HepG2 (cell line): ENCODE data around the gene DLAT. TPM values are rescaled to one million over a fixed set of nuclear protein-coding genes. Genes with fewer than 3 reads are reported as not detected.

Experiments used
- KAT2B ChIP-seq: fragments of 150-350 bp; IDR thresholded peaks from 2 replicates; pipeline ENCODE4 v1.6.1; 2014; ENCODE audit warnings: low read depth, low read length, borderline replicate concordance
- KAT8 ChIP-seq: IDR thresholded peaks from 2 replicates; pipeline ENCODE4 v1.6.1; 2016; ENCODE audit warnings: missing genetic modification reagents, missing compliant biosample characterization
- PAWR ChIP-seq: sonication (generic); formaldehyde crosslinking; IDR thresholded peaks from 2 replicates; pipeline ENCODE4 v1.4.0; 2020; ENCODE audit warnings: missing genetic modification reagents, mild to moderate bottlenecking, borderline replicate concordance
- SCMH1 ChIP-seq: sonication (generic); formaldehyde crosslinking; IDR thresholded peaks from 2 replicates; pipeline ENCODE4 v1.9.0; 2021; ENCODE audit warnings: missing genetic modification reagents, mild to moderate bottlenecking, borderline replicate concordance
- YEATS2 ChIP-seq: sonication (generic); formaldehyde crosslinking; IDR thresholded peaks from 2 replicates; pipeline ENCODE4 v1.4.0; 2020; ENCODE audit warnings: missing genetic modification reagents, borderline replicate concordance
- ZNF205 ChIP-seq: IDR thresholded peaks from 2 replicates; pipeline ENCODE4 v1.6.1; 2018; ENCODE audit warnings: missing biosample characterization, missing genetic modification reagents
- ZNF224 ChIP-seq: sonication (generic); formaldehyde crosslinking; IDR thresholded peaks from 2 replicates; pipeline ENCODE4 v1.5.0; 2020; ENCODE audit warnings: mild to moderate bottlenecking, missing genetic modification reagents
- ZNF430 ChIP-seq: sonication (generic); formaldehyde crosslinking; IDR thresholded peaks from 2 replicates; pipeline ENCODE4 v1.9.0; 2021; ENCODE audit warnings: mild to moderate bottlenecking, missing genetic modification reagents
- ZNF775 ChIP-seq: sonication (generic); formaldehyde crosslinking; IDR thresholded peaks from 2 replicates; pipeline ENCODE4 v1.4.0; 2020; ENCODE audit warnings: missing genetic modification reagents, mild to moderate bottlenecking, moderate library complexity, borderline replicate concordance
- polyA plus RNA-seq, 8 experiments: library from polyadenylated mRNA; depleted of rRNA in 3 of 8; stranded (reverse) in 7 of 8; unstranded in 1 of 8; fragments of >200 nt; fragmentation: Illumina TruSeq in 4 of 8; extraction: Trizol in 4 of 8; gene quantifications; 2 replicates each; pipeline versions ENCODE4 v1.2.1 to v1.2.3, GENCODE V29; 2011 to 2016; ENCODE audit warnings: low read depth in 4 of 8, missing spikeins in 1 of 8, mixed read lengths in 1 of 8; ENCODE audit not compliant: insufficient read depth in 1 of 8
- total RNA-seq, 5 experiments: library from RNA; depleted of rRNA; stranded (reverse); fragments of >200 nt; fragmentation: Illumina TruSeq; extraction: Trizol; gene quantifications; 2 replicates each; pipeline ENCODE4 v1.2.3, GENCODE V29; 2016; ENCODE audit warnings: low read depth in 1 of 5
- TF ChIP-seq, protein P1 (sequence below): sonication (generic); formaldehyde crosslinking; IDR thresholded peaks from 2 replicates; pipeline ENCODE4 v1.5.0; 2020; ENCODE audit warnings: missing genetic modification reagents
- TF ChIP-seq, protein P2 (sequence below): IDR thresholded peaks from 2 replicates; pipeline ENCODE4 v1.6.1; 2012; ENCODE audit warnings: low read depth, low read length, improper control_type of control experiment
- TF ChIP-seq, protein P3 (sequence below): sonication (generic); formaldehyde crosslinking; IDR thresholded peaks from 2 replicates; pipeline ENCODE4 v1.5.1; 2020; ENCODE audit warnings: missing genetic modification reagents, mild to moderate bottlenecking, borderline replicate concordance
- TF ChIP-seq, protein P4 (sequence below): sonication (generic); formaldehyde crosslinking; IDR thresholded peaks from 2 replicates; pipeline ENCODE4 v1.5.0; 2020; ENCODE audit warnings: missing genetic modification reagents, mild to moderate bottlenecking, borderline replicate concordance
- TF ChIP-seq, protein P5 (sequence below): sonication (generic); formaldehyde crosslinking; IDR thresholded peaks from 2 replicates; pipeline ENCODE4 v1.5.0; 2020; ENCODE audit warnings: mild to moderate bottlenecking, missing genetic modification reagents, borderline replicate concordance
- TF ChIP-seq, protein P6 (sequence below): sonication (generic); formaldehyde crosslinking; IDR thresholded peaks from 2 replicates; pipeline ENCODE4 v1.4.0; 2020; ENCODE audit warnings: missing genetic modification reagents, borderline replicate concordance
- TF ChIP-seq, protein P7 (sequence below): sonication (generic); formaldehyde crosslinking; IDR thresholded peaks from 2 replicates; pipeline ENCODE4 v1.8.1; 2023; ENCODE audit warnings: missing genetic modification reagents, inconsistent platforms, borderline replicate concordance

DLAT gene
- total and polyA plus RNA-seq, 2 of the 13 experiments (the other 11 are each of a cell fraction or from before 2014, with no cell fraction given) = 26.4 to 62.2 TPM

DNA sequence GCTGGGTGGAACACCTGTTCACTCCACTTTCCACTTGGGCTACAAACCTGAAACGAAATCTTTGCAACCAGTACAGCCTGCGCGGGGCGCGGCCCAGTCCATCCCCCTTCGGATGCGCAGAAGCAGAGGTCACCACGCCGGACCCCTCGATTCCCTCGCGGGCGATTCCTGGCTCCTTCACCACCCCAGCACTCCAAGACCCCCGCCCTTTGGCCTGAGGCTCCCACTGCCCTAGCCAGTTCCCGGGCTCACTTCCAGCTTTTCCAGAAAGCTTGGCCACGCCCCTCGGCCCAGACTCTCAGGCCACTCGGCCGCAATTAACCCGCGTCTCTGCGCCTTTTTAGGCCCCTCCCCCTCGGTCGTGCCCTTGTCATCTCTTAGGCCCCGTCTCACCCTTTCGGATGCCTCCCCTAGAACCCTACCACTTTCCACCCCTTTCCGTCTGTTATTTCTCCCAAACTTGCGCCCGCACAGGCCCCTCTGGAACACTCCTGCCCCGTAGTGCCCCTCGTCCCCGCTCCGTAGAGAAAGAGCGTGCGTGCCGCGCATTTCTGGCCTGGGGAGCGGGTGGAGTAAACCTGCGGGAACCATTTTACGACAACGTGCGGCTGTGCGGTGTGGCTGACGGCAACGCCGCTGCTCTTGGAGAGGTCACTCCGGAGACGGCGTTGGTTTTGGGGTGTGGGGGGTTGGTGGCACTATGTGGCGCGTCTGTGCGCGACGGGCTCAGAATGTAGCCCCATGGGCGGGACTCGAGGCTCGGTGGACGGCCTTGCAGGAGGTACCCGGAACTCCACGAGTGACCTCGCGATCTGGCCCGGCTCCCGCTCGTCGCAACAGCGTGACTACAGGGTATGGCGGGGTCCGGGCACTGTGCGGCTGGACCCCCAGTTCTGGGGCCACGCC, at the start of gene DLAT (continued):
- TF ChIP-seq, protein P1, sequence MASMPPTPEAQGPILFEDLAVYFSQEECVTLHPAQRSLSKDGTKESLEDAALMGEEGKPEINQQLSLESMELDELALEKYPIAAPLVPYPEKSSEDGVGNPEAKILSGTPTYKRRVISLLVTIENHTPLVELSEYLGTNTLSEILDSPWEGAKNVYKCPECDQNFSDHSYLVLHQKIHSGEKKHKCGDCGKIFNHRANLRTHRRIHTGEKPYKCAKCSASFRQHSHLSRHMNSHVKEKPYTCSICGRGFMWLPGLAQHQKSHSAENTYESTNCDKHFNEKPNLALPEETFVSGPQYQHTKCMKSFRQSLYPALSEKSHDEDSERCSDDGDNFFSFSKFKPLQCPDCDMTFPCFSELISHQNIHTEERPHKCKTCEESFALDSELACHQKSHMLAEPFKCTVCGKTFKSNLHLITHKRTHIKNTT = no peak
- TF ChIP-seq, protein P2, sequence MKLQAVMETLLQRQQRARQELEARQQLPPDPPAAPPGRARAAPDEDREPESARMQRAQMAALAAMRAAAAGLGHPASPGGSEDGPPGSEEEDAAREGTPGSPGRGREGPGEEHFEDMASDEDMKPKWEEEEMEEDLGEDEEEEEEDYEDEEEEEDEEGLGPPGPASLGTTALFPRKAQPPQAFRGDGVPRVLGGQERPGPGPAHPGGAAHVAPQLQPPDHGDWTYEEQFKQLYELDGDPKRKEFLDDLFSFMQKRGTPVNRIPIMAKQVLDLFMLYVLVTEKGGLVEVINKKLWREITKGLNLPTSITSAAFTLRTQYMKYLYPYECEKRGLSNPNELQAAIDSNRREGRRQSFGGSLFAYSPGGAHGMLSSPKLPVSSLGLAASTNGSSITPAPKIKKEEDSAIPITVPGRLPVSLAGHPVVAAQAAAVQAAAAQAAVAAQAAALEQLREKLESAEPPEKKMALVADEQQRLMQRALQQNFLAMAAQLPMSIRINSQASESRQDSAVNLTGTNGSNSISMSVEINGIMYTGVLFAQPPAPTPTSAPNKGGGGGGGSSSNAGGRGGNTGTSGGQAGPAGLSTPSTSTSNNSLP = no peak
- TF ChIP-seq, protein P3, sequence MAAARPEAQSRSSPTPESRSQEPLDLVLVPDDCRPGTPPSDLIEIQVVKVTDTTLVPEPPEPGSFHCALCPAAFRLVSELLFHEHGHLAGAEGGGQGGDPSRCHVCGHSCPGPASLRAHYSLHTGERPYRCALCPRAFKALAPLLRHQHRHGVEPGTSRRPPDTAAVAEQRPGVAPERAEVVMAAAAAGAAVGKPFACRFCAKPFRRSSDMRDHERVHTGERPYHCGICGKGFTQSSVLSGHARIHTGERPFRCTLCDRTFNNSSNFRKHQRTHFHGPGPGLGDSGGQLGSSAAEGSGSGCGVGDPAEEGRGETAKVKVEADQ = no peak; the same call in 1 of the 2 replicates
- TF ChIP-seq, protein P4, sequence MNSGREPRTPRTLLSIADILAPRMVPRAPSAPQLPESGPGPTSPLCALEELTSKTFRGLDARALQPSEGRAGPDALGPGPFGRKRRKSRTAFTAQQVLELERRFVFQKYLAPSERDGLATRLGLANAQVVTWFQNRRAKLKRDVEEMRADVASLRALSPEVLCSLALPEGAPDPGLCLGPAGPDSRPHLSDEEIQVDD (CRISPR knock-in tag) = peak; percentile 40; the same call in 1 of the 2 replicates
- TF ChIP-seq YEATS2 (CRISPR knock-in tag) (peak; percentile 90), PAWR (CRISPR knock-in tag) (no peak), ZNF775 (CRISPR knock-in tag) (peak; percentile 63; the same call in 1 of the 2 replicates), ZNF430 (CRISPR knock-in tag) (peak; percentile 65; the same call in 1 of the 2 replicates), KAT2B (no peak), ZNF205 (CRISPR knock-in tag) (0 out of 2 replicates have a peak, but pooled peaks have one; percentile 74), SCMH1 (CRISPR knock-in tag) (no peak), ZNF224 (peak; percentile 87; the same call in 1 of the 2 replicates), KAT8 (CRISPR knock-in tag) (peak; percentile 96)
- TF ChIP-seq, protein P5, sequence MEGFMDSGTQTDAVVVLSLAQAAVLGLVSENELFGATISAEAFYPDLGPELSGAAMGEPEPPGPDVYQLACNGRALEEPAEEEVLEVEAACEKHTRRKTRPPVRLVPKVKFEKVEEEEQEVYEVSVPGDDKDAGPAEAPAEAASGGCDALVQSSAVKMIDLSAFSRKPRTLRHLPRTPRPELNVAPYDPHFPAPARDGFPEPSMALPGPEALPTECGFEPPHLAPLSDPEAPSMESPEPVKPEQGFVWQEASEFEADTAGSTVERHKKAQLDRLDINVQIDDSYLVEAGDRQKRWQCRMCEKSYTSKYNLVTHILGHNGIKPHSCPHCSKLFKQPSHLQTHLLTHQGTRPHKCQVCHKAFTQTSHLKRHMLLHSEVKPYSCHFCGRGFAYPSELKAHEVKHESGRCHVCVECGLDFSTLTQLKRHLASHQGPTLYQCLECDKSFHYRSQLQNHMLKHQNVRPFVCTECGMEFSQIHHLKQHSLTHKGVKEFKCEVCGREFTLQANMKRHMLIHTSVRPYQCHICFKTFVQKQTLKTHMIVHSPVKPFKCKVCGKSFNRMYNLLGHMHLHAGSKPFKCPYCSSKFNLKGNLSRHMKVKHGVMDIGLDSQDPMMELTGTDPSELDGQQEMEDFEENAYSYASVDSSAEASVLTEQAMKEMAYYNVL = peak; percentile 57
- TF ChIP-seq, protein P6, sequence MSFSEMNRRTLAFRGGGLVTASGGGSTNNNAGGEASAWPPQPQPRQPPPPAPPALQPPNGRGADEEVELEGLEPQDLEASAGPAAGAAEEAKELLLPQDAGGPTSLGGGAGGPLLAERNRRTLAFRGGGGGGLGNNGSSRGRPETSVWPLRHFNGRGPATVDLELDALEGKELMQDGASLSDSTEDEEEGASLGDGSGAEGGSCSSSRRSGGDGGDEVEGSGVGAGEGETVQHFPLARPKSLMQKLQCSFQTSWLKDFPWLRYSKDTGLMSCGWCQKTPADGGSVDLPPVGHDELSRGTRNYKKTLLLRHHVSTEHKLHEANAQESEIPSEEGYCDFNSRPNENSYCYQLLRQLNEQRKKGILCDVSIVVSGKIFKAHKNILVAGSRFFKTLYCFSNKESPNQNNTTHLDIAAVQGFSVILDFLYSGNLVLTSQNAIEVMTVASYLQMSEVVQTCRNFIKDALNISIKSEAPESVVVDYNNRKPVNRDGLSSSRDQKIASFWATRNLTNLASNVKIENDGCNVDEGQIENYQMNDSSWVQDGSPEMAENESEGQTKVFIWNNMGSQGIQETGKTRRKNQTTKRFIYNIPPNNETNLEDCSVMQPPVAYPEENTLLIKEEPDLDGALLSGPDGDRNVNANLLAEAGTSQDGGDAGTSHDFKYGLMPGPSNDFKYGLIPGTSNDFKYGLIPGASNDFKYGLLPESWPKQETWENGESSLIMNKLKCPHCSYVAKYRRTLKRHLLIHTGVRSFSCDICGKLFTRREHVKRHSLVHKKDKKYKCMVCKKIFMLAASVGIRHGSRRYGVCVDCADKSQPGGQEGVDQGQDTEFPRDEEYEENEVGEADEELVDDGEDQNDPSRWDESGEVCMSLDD = peak; percentile 88; the same call in 1 of the 2 replicates
- TF ChIP-seq, protein P7, sequence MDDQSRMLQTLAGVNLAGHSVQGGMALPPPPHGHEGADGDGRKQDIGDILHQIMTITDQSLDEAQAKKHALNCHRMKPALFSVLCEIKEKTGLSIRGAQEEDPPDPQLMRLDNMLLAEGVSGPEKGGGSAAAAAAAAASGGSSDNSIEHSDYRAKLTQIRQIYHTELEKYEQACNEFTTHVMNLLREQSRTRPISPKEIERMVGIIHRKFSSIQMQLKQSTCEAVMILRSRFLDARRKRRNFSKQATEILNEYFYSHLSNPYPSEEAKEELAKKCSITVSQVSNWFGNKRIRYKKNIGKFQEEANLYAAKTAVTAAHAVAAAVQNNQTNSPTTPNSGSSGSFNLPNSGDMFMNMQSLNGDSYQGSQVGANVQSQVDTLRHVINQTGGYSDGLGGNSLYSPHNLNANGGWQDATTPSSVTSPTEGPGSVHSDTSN = peak; percentile 86; the same call in 1 of the 2 replicates
